Rectal smooth muscle tissue (tissue), 1 donor: ENCODE data around the gene MCU.
A peak's percentile ranks its signal among the peaks of the same experiment; 100 is the strongest.

Experiments used
- H3K27ac ChIP-seq: one replicate; pipeline ENCODE4 v1.7.0; 2013; ENCODE audit warnings: low read depth, low read length, inconsistent platforms
- H3K27me3 ChIP-seq: one replicate; pipeline ENCODE4 v1.7.0; 2013; ENCODE audit warnings: low read length; ENCODE audit not compliant: control insufficient read depth, insufficient read depth
- H3K36me3 ChIP-seq: one replicate; pipeline ENCODE4 v1.7.0; 2013; ENCODE audit warnings: low read length; ENCODE audit not compliant: control insufficient read depth, insufficient read depth
- H3K4me1 ChIP-seq: one replicate; pipeline ENCODE4 v1.7.0; 2013; ENCODE audit warnings: low read length; ENCODE audit not compliant: control insufficient read depth, insufficient read depth
- H3K4me3 ChIP-seq: one replicate; pipeline ENCODE4 v1.7.0; 2013; ENCODE audit warnings: low read length
- H3K9ac ChIP-seq: one replicate; pipeline ENCODE4 v1.7.0; 2013; ENCODE audit warnings: low read length

The MCU gene

DNA sequence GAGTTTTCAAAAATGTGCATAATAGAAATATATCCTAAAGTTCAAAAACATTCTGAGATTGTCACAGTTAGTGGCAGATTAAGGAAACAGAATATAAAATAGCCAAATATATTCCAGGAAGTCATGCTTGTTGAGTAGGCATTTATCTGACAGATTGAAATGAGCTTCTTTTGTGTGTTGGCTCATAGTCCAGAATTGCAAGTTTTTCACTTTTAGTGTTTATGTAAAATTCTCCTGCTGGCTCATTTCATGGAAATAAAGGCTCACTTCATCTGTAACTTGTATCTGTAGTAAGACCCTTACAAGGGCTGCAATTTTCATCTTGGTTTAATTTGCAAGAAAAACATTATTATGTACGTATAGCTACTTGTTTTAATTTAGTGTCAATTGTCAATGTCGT, 93.5 kb downstream of the MCU start:
- Histone ChIP-seq H3K36me3 (no peaks in the 10 kb centered on the region), H3K27ac (no peak overlapping the region), H3K4me3 (no peak overlapping the region), H3K9ac (no peak overlapping the region), H3K4me1 (no peaks in the 10 kb centered on the region), H3K27me3 (no peaks in the 10 kb centered on the region)

- H3K27ac ChIP-seq: no peak overlapping the region
- H3K4me1 ChIP-seq: peaks cover 3% of the 10 kb centered on the region
- H3K27me3 ChIP-seq: no peaks in the 10 kb centered on the region
- H3K36me3 ChIP-seq: no peaks in the 10 kb centered on the region
- no peak overlapping the region for H3K9ac ChIP-seq
- no peak overlapping the region for H3K4me3 ChIP-seq
These were observed 98.5 kb downstream of the MCU start for GRCh38 chr10:72790216-72790990.

- peaks cover 3% of the 10 kb centered on the region for H3K4me1 ChIP-seq
- H3K9ac ChIP-seq: no peak overlapping the region
- H3K36me3 ChIP-seq: no peaks in the 10 kb centered on the region
- no peak overlapping the region for H3K4me3 ChIP-seq
- no peaks in the 10 kb centered on the region for H3K27me3 ChIP-seq
- no peak overlapping the region for H3K27ac ChIP-seq
These were observed 100.3 kb downstream of the MCU start for GRCh38 chr10:72792288-72792687.

GRCh38 chr10:72793752-72794151, 101.8 kb downstream of the MCU start:
- Histone ChIP-seq H3K27me3 (no peaks in the 10 kb centered on the region), H3K27ac (no peak overlapping the region), H3K36me3 (no peaks in the 10 kb centered on the region), H3K4me3 (no peak overlapping the region), H3K9ac (no peak overlapping the region), H3K4me1 (peaks cover 3% of the 10 kb centered on the region)

GRCh38 chr10:72794260-72794659, 102.3 kb downstream of the MCU start:
- Histone ChIP-seq H3K27me3 (no peaks in the 10 kb centered on the region), H3K9ac (no peak overlapping the region), H3K36me3 (no peaks in the 10 kb centered on the region), H3K27ac (no peak overlapping the region), H3K4me1 (peaks cover 3% of the 10 kb centered on the region), H3K4me3 (no peak overlapping the region)

DNA sequence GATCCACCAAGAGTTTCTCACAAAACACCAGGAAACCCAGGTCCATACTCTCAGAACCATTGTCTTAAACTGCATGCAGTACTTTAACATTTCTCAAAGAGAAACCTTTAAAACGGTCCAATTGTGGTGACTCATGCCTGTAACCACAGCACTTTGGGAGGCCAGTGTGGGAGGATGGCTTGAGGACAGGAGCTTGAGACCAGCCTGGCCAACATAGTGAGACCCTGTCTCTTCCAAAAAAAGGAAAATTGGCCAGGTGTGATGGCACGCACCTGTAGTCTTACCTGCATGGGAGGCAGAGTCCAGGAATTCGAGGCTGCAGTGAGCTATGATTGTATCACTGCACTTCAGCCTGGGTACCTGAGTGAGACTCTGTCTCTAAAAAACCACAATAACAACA, 104.1 kb downstream of the MCU start:
- Histone ChIP-seq H3K27ac (no peak overlapping the region), H3K27me3 (no peaks in the 10 kb centered on the region), H3K4me3 (no peak overlapping the region), H3K9ac (no peak overlapping the region), H3K4me1 (no peaks in the 10 kb centered on the region), H3K36me3 (no peaks in the 10 kb centered on the region)

- no peak overlapping the region for H3K4me3 ChIP-seq
- H3K36me3 ChIP-seq: no peaks in the 10 kb centered on the region
- no peaks in the 10 kb centered on the region for H3K27me3 ChIP-seq
- H3K4me1 ChIP-seq: no peaks in the 10 kb centered on the region
- H3K9ac ChIP-seq: no peak overlapping the region
- no peak overlapping the region for H3K27ac ChIP-seq
These were observed 104.6 kb downstream of the MCU start for GRCh38 chr10:72796538-72796937.

GRCh38 chr10:72800000-72800740, 108.2 kb downstream of the MCU start:
- peaks cover 4% of the 10 kb centered on the region for H3K4me1 ChIP-seq
- no peaks in the 10 kb centered on the region for H3K27me3 ChIP-seq
- no peak overlapping the region for H3K27ac ChIP-seq
- no peaks in the 10 kb centered on the region for H3K36me3 ChIP-seq
- H3K4me3 ChIP-seq: no peak overlapping the region
- no peak overlapping the region for H3K9ac ChIP-seq

- H3K4me1 ChIP-seq: peaks cover 4% of the 10 kb centered on the region
- H3K4me3 ChIP-seq: no peak overlapping the region
- no peak overlapping the region for H3K9ac ChIP-seq
- no peaks in the 10 kb centered on the region for H3K36me3 ChIP-seq
- no peaks in the 10 kb centered on the region for H3K27me3 ChIP-seq
- H3K27ac ChIP-seq: no peak overlapping the region
These were observed 108.8 kb downstream of the MCU start for GRCh38 chr10:72800741-72801092.

DNA sequence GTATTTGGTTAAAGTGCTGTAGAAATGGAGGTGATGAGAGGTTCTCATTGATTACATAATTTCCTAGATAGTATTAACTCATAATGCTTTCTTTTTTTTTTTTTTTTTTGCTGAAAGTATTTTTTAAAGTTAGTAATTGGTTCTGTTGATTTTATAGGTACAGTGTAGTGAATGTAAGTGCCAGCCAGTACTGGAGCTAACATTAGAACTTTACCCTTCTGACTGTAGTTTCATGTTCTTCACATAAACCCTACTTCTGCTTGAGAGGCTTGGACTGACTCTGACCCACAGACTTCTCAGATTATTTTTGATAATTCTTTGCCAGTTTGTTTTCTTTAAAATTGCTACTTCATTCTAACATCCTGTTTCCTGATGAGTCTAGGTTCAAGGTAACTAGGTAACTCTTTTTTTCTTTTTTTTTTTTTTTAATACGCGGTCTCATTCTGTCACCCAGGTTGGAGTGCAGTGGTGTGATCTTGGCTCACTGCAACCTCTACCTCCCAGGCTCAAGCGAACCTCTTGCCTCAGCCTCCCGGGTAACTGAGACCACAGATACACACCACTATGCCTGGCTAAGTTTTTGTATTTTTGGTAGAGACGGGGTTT, 109.4 kb downstream of the MCU start:
- Histone ChIP-seq H3K27me3 (no peaks in the 10 kb centered on the region), H3K27ac (no peak overlapping the region), H3K36me3 (no peaks in the 10 kb centered on the region), H3K9ac (no peak overlapping the region), H3K4me3 (no peak overlapping the region), H3K4me1 (peaks cover 4% of the 10 kb centered on the region)

GRCh38 chr10:72802332-72802731, 110.4 kb downstream of the MCU start:
- Histone ChIP-seq H3K4me1 (peaks cover 4% of the 10 kb centered on the region), H3K9ac (no peak overlapping the region), H3K36me3 (no peaks in the 10 kb centered on the region), H3K27ac (no peak overlapping the region), H3K4me3 (no peak overlapping the region), H3K27me3 (no peaks in the 10 kb centered on the region)

GRCh38 chr10:72802763-72803505, 111.0 kb downstream of the MCU start:
- Histone ChIP-seq H3K4me1 (peaks cover 4% of the 10 kb centered on the region), H3K4me3 (no peak overlapping the region), H3K9ac (no peak overlapping the region), H3K36me3 (no peaks in the 10 kb centered on the region), H3K27me3 (no peaks in the 10 kb centered on the region), H3K27ac (peak overlapping the region; percentile 22)
